ENCODE results near the gene TPPP.

GRCh38 chr5:676699-677076 is 16.5 kb downstream of the TPPP start:
- TF ChIP-seq MAX (IDR thresholded peaks at IDR 0.05) (no peak), ZBTB7A (IDR thresholded peaks at IDR 0.05; ENCODE audit: low read depth) (no peak), EP300 (IDR thresholded peaks at IDR 0.05; ENCODE audit: borderline replicate concordance) (no peak), EGR1 (IDR thresholded peaks at IDR 0.05) (no peak), FOXM1 (IDR thresholded peaks at IDR 0.05; ENCODE audit: borderline replicate concordance, low read depth) (no peak), CEBPB (IDR thresholded peaks at IDR 0.05) (no peak), TAF1 (IDR thresholded peaks at IDR 0.05; ENCODE audit: low read depth) (no peak), CREB1 (IDR thresholded peaks at IDR 0.05; ENCODE audit: low read depth) (no peak), NFIC (IDR thresholded peaks at IDR 0.05) (no peak), RAD21 (IDR thresholded peaks at IDR 0.05; ENCODE audit: low read depth) (no peak), USF1 (IDR thresholded peaks at IDR 0.05) (no peak)
- TF ChIP-seq, protein P1, sequence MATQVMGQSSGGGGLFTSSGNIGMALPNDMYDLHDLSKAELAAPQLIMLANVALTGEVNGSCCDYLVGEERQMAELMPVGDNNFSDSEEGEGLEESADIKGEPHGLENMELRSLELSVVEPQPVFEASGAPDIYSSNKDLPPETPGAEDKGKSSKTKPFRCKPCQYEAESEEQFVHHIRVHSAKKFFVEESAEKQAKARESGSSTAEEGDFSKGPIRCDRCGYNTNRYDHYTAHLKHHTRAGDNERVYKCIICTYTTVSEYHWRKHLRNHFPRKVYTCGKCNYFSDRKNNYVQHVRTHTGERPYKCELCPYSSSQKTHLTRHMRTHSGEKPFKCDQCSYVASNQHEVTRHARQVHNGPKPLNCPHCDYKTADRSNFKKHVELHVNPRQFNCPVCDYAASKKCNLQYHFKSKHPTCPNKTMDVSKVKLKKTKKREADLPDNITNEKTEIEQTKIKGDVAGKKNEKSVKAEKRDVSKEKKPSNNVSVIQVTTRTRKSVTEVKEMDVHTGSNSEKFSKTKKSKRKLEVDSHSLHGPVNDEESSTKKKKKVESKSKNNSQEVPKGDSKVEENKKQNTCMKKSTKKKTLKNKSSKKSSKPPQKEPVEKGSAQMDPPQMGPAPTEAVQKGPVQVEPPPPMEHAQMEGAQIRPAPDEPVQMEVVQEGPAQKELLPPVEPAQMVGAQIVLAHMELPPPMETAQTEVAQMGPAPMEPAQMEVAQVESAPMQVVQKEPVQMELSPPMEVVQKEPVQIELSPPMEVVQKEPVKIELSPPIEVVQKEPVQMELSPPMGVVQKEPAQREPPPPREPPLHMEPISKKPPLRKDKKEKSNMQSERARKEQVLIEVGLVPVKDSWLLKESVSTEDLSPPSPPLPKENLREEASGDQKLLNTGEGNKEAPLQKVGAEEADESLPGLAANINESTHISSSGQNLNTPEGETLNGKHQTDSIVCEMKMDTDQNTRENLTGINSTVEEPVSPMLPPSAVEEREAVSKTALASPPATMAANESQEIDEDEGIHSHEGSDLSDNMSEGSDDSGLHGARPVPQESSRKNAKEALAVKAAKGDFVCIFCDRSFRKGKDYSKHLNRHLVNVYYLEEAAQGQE (IDR thresholded peaks at IDR 0.05; ENCODE audit: low read depth) = no peak

Data from Ishikawa (cell line).